Neural cell (in vitro differentiated cells): ENCODE measurements around the gene OR2J3. TPM values are rescaled to one million over a fixed set of nuclear protein-coding genes. Genes with fewer than 3 reads are reported as not detected.

Experiments
- H2AFZ ChIP-seq: fragments of 200-600, 300-800 bp; sonication (generic), shearing (Covaris generic); 2 replicates; pipeline ENCODE4 v1.6.0; 2014; ENCODE audit warnings: low read depth, mild to moderate bottlenecking, antibody characterized with exemption, low read length, moderate library complexity
- H3F3A ChIP-seq: fragments of 200-600 bp; shearing (Covaris generic); 2 replicates; pipeline ENCODE4 v1.6.1; 2016; ENCODE audit warnings: mild to moderate bottlenecking, moderate library complexity, mixed read lengths, antibody characterized with exemption, low read length; ENCODE audit not compliant: insufficient read depth, poor library complexity, severe bottlenecking
- H3K27ac ChIP-seq: fragments of 200-600, 300-800 bp; sonication (generic), shearing (Covaris generic); 2 replicates; pipeline ENCODE4 v1.5.1; 2014; ENCODE audit warnings: mild to moderate bottlenecking, low read length, moderate library complexity
- H3K27me3 ChIP-seq: fragments of 300-800, 200-600 bp; sonication (generic), shearing (Covaris generic); 2 replicates; pipeline ENCODE4 v1.6.0; 2014; ENCODE audit warnings: mild to moderate bottlenecking, low read depth, low read length, moderate library complexity; ENCODE audit not compliant: insufficient read depth
- H3K36me3 ChIP-seq: fragments of 300-800, 200-600 bp; sonication (generic), shearing (Covaris generic); 2 replicates; pipeline ENCODE4 v1.5.1; 2014; ENCODE audit warnings: mild to moderate bottlenecking, antibody characterized with exemption, low read length, moderate library complexity; ENCODE audit not compliant: insufficient read depth
- H3K4me2 ChIP-seq: fragments of 300-800, 200-600 bp; sonication (generic), shearing (Covaris generic); 2 replicates; pipeline ENCODE4 v1.6.0; 2014; ENCODE audit warnings: mild to moderate bottlenecking, low read length
- H3K4me3 ChIP-seq: fragments of 300-800, 200-600 bp; sonication (generic), shearing (Covaris generic); 2 replicates; pipeline ENCODE4 v1.5.1; 2014; ENCODE audit warnings: mild to moderate bottlenecking, low read length, moderate library complexity
- H3K79me2 ChIP-seq: fragments of 200-600 bp; shearing (Covaris generic); replicated peaks from 2 replicates; pipeline ENCODE4 v1.6.0; 2014; ENCODE audit warnings: mild to moderate bottlenecking, low read length, moderate library complexity; ENCODE audit not compliant: insufficient read depth
- H3K9ac ChIP-seq: fragments of 300-800, 200-600 bp; sonication (generic), shearing (Covaris generic); 2 replicates; pipeline ENCODE4 v1.6.1; 2016; ENCODE audit warnings: mild to moderate bottlenecking, low read length, mixed read lengths
- H3K9me2 ChIP-seq: fragments of 200-600 bp; shearing (Covaris generic); 2 replicates; pipeline ENCODE4 v1.6.1; 2016; ENCODE audit warnings: mild to moderate bottlenecking, low read length, mixed read lengths; ENCODE audit not compliant: insufficient read depth
- H3K9me3 ChIP-seq: fragments of 200-600, 300-800 bp; sonication (generic), shearing (Covaris generic); 2 replicates; pipeline ENCODE4 v1.6.1; 2016; ENCODE audit warnings: mild to moderate bottlenecking, mixed run types, low read length, moderate library complexity, mixed read lengths
- H4K20me1 ChIP-seq: fragments of 200-600 bp; shearing (Covaris generic); 2 replicates; pipeline ENCODE4 v1.6.1; 2016; ENCODE audit warnings: mild to moderate bottlenecking, mixed run types; ENCODE audit not compliant: insufficient read depth
- CTCF ChIP-seq: fragments of 450-650 bp; IDR thresholded peaks from 2 replicates; pipeline ENCODE4 v1.5.1; 2014; ENCODE audit warnings: antibody characterized with exemption, mild to moderate bottlenecking, moderate library complexity; ENCODE audit not compliant: poor library complexity, severe bottlenecking
- EP300 ChIP-seq: fragments of 450-650 bp; conservative IDR thresholded peaks from 2 replicates; pipeline ENCODE4 v1.6.1; 2014; ENCODE audit warnings: antibody characterized with exemption, mild to moderate bottlenecking, moderate library complexity; ENCODE audit not compliant: poor library complexity, severe bottlenecking
- EZH2 ChIP-seq: fragments of 200-600, 300-800 bp; shearing (Covaris generic), sonication (generic); IDR thresholded peaks from 2 replicates; pipeline ENCODE4 v1.6.1; 2014; ENCODE audit warnings: antibody characterized with exemption, low read length, borderline replicate concordance, mild to moderate bottlenecking; ENCODE audit not compliant: insufficient read depth, poor library complexity, severe bottlenecking
- MXI1 ChIP-seq: fragments of 450-650 bp; conservative IDR thresholded peaks from 2 replicates; pipeline ENCODE4 v1.6.1; 2014; ENCODE audit warnings: antibody characterized with exemption, mild to moderate bottlenecking; ENCODE audit not compliant: poor library complexity, severe bottlenecking
- POLR2AphosphoS5 ChIP-seq: IDR thresholded peaks from 2 replicates; pipeline ENCODE4 v1.6.1; 2012
- RAD21 ChIP-seq: fragments of 450-650 bp; conservative IDR thresholded peaks from 2 replicates; pipeline ENCODE4 v1.6.1; 2014; ENCODE audit warnings: antibody characterized with exemption, mild to moderate bottlenecking, moderate library complexity
- REST ChIP-seq: IDR thresholded peaks from 2 replicates; pipeline ENCODE4 v1.6.1; 2012; ENCODE audit warnings: borderline replicate concordance
- SMC3 ChIP-seq: fragments of 450-650 bp; conservative IDR thresholded peaks from 2 replicates; pipeline ENCODE4 v1.6.1; 2014; ENCODE audit warnings: antibody characterized with exemption, mild to moderate bottlenecking, moderate library complexity; ENCODE audit not compliant: poor library complexity
- TAF1 ChIP-seq: IDR thresholded peaks from 2 replicates; pipeline ENCODE4 v1.6.1; 2012; ENCODE audit warnings: low read depth
- polyA plus RNA-seq: library from polyadenylated mRNA; depleted of rRNA; stranded (reverse); fragments of >200 nt; gene quantifications from 2 replicates; pipeline ENCODE4 v1.2.3, GENCODE V29; 2014

The OR2J3 gene
- polyA plus RNA-seq, 1 donor from 2014 or later: not detected

GRCh38 chr6:29131691-29132090 is 23.8 kb downstream of the OR2J3 start:
- H3K9ac ChIP-seq: no peak overlapping the region
- H3K36me3 ChIP-seq: no peaks in the 10 kb centered on the region
- H3K27me3 ChIP-seq: no peaks in the 10 kb centered on the region
- TF ChIP-seq CTCF (no peak), REST (no peak), MXI1 (no peak), EP300 (no peak), EZH2 (no peak), RAD21 (no peak), SMC3 (no peak), POLR2AphosphoS5 (no peak), TAF1 (no peak)
- H2AFZ ChIP-seq: no peak overlapping the region
- H3F3A ChIP-seq: no peaks in the 10 kb centered on the region
- H3K4me3 ChIP-seq: no peak overlapping the region
- no peak overlapping the region for H3K4me2 ChIP-seq
- no peak overlapping the region for H3K27ac ChIP-seq
- no peaks in the 10 kb centered on the region for H4K20me1 ChIP-seq
- H3K79me2 ChIP-seq: no peaks in the 10 kb centered on the region
- no peaks in the 10 kb centered on the region for H3K9me3 ChIP-seq
- H3K9me2 ChIP-seq: no peaks in the 10 kb centered on the region

GRCh38 chr6:29137724-29138123 is 29.9 kb downstream of the OR2J3 start:
- Histone ChIP-seq H3K4me3 (no peak overlapping the region), H3K9ac (no peak overlapping the region), H3K9me3 (no peaks in the 10 kb centered on the region), H3K9me2 (no peaks in the 10 kb centered on the region), H2AFZ (no peak overlapping the region), H3K27me3 (no peaks in the 10 kb centered on the region), H3F3A (no peaks in the 10 kb centered on the region), H3K79me2 (no peaks in the 10 kb centered on the region), H3K36me3 (no peaks in the 10 kb centered on the region), H3K4me2 (no peak overlapping the region), H3K27ac (no peak overlapping the region), H4K20me1 (no peaks in the 10 kb centered on the region)
- TF ChIP-seq TAF1: no peak
- TF ChIP-seq POLR2AphosphoS5: no peak
- no peak for TF ChIP-seq SMC3
- no peak for TF ChIP-seq MXI1
- TF ChIP-seq REST: no peak
- TF ChIP-seq CTCF: no peak
- TF ChIP-seq EZH2: no peak
- no peak for TF ChIP-seq RAD21
- TF ChIP-seq EP300: no peak
